SKM-1 (cell line): ENCODE results near the gene CNOT9.

Experiments used
- DNase-seq: peaks from one replicate; lab custom pipeline; 2025; ENCODE audit not compliant: unreplicated experiment; lab: John Stamatoyannopoulos, UW

CNOT9 gene

GRCh38 chr2:218577482-218578220 is 9.0 kb downstream of the CNOT9 start:
- DNase-seq, result no peak

- DNase-seq, result no peak
Observed at GRCh38 chr2:218578272-218578877, 9.7 kb downstream of the CNOT9 start.

GRCh38 chr2:218582076-218582475 is 13.4 kb downstream of the CNOT9 start:
- DNase-seq, result no peak

GRCh38 chr2:218583983-218584850 is 15.6 kb downstream of the CNOT9 start:
- no peak for DNase-seq

GRCh38 chr2:218585541-218585940 is 16.9 kb downstream of the CNOT9 start:
- no peak for DNase-seq

- DNase-seq, result no peak
Observed at GRCh38 chr2:218605432-218605831, 36.8 kb downstream of the CNOT9 start.

- no peak for DNase-seq
Observed at GRCh38 chr2:218607436-218608115, 38.9 kb downstream of the CNOT9 start, which contains the start of gene PLCD4. TSS of gene PLCD4 (plus strand) at chr2:218607899. CDS start at chr2:218615740, 7,841 bp downstream.

- no peak for DNase-seq
Observed at GRCh38 chr2:218615868-218616315, 47.3 kb downstream of the CNOT9 start.

- no peak for DNase-seq
Observed at GRCh38 chr2:218618102-218618860, 49.6 kb downstream of the CNOT9 start.

- DNase-seq, result no peak
Observed at GRCh38 chr2:218621007-218621406, 52.4 kb downstream of the CNOT9 start.

- no peak for DNase-seq
Observed at GRCh38 chr2:218622606-218623365, 54.1 kb downstream of the CNOT9 start.

- DNase-seq, result no peak
Observed at GRCh38 chr2:218623366-218623705, 54.7 kb downstream of the CNOT9 start.

GRCh38 chr2:218626369-218626768 is 57.7 kb downstream of the CNOT9 start:
- no peak for DNase-seq

- DNase-seq, result no peak
Observed at GRCh38 chr2:218627939-218628338, 59.3 kb downstream of the CNOT9 start.

- DNase-seq, result no peak
Observed at GRCh38 chr2:218631837-218632236, 63.2 kb downstream of the CNOT9 start.

GRCh38 chr2:218635719-218636118 is 67.1 kb downstream of the CNOT9 start:
- DNase-seq, result no peak

- no peak for DNase-seq
Observed at GRCh38 chr2:218638372-218638771, 69.7 kb downstream of the CNOT9 start.

GRCh38 chr2:218642121-218642656 is 73.5 kb downstream of the CNOT9 start:
- DNase-seq, result no peak

GRCh38 chr2:218642786-218643185 is 74.1 kb downstream of the CNOT9 start:
- DNase-seq, result no peak
